ENCODE results near the gene WDR73. TPM values are rescaled to one million over a fixed set of nuclear protein-coding genes. Genes with fewer than 3 reads are reported as not detected.

WDR73 gene
- total and polyA plus RNA-seq, 2 of the 4 experiments (the other 2 are of a cell fraction): 21.5 to 25.5 TPM

GRCh38 chr15:84649706-84650105, 4.4 kb downstream of the WDR73 start:
- peaks cover 30 to 53% of the 10 kb centered on the region in 2 experiments for H3K79me1 ChIP-seq (ENCODE audit: low read depth in 1 of 2, low read length in 2 of 2)
- in situ Hi-C loops (cut with MboI; ENCODE audit: low sequenced_read_pairs) (no loop called here), dilution Hi-C loops (cut with HindIII; ENCODE audit: low sequenced_read_pairs, unreplicated experiment) (no loop called here), intact Hi-C loops (cut with micrococcal nuclease) (loop anchor here (5.0 kb wide), 1 partner anchor 47 kb away; the partner anchor contains the start of gene ZSCAN2)
- H3K27me3 ChIP-seq (ENCODE audit: control insufficient read depth, insufficient read depth, low read length): no peaks in the 10 kb centered on the region
- H2BK15ac ChIP-seq (ENCODE audit: low read depth, low read length): no peak overlapping the region
- no peak overlapping the region for H2BK20ac ChIP-seq (ENCODE audit: low read depth, low read length)
- no peak overlapping the region for H3K56ac ChIP-seq (ENCODE audit: extremely low read depth, insufficient read depth, low read length)
- H3K9me1 ChIP-seq (ENCODE audit: insufficient read depth, low read length): peaks cover 11% of the 10 kb centered on the region
- BruUV-seq (replicated peaks): no TSS peak
- no peak overlapping the region for H2AK9ac ChIP-seq (replicated peaks; ENCODE audit: low read depth, low read length, poor library complexity)
- H2BK120ac ChIP-seq (ENCODE audit: low read depth, low read length): no peak overlapping the region
- DNase-seq: peak; percentile 31
- no peak overlapping the region for H3K27ac ChIP-seq (ENCODE audit: insufficient read depth, low read length)
- H4K91ac ChIP-seq (ENCODE audit: insufficient read depth, low read depth, low read length): no peak overlapping the region
- no peak overlapping the region for H4K8ac ChIP-seq (ENCODE audit: low read depth in 2 of 2, low read length in 2 of 2)
- no peak overlapping the region for H2BK5ac ChIP-seq (ENCODE audit: low read depth, low read length, poor library complexity, severe bottlenecking)
- H3K9ac ChIP-seq (ENCODE audit: low read depth, low read length): no peak overlapping the region
- no peak overlapping the region for H3K18ac ChIP-seq (ENCODE audit: low read depth, low read length)
- TF ChIP-seq USF2 (IDR thresholded peaks at IDR 0.05; ENCODE audit: low read depth, low read length): no peak
- TF ChIP-seq BHLHE40 (IDR thresholded peaks at IDR 0.05; ENCODE audit: low read depth, low read length): no peak
- no peak for TF ChIP-seq RFX5 (IDR thresholded peaks at IDR 0.05; ENCODE audit: low read depth, low read length)
- no peak for TF ChIP-seq MAZ (IDR thresholded peaks at IDR 0.05; ENCODE audit: borderline replicate concordance, low read depth, low read length)
- no peak for TF ChIP-seq MAFK (IDR thresholded peaks at IDR 0.05; ENCODE audit: low read depth, low read length)
- no peak for TF ChIP-seq FOS (IDR thresholded peaks at IDR 0.05; ENCODE audit: low read depth, low read length)
- TF ChIP-seq MXI1 (IDR thresholded peaks at IDR 0.05; ENCODE audit: borderline replicate concordance, low read depth, low read length): no peak
- TF ChIP-seq RAD21 (IDR thresholded peaks at IDR 0.05; ENCODE audit: low read length): no peak
- no peak for TF ChIP-seq NFE2L2 (IDR thresholded peaks at IDR 0.05; ENCODE audit: low read depth, low read length)
- TF ChIP-seq SMC3 (IDR thresholded peaks at IDR 0.05; ENCODE audit: low read depth, low read length): no peak
- no peak for TF ChIP-seq CEBPB (IDR thresholded peaks at IDR 0.05; ENCODE audit: low read depth, low read length)
- no peak for TF ChIP-seq CHD1 (IDR thresholded peaks at IDR 0.05; ENCODE audit: low read depth, low read length)
- TF ChIP-seq CTCF (conservative IDR thresholded peaks at IDR 0.05; ENCODE audit: low read depth, low read length): no peak
- peaks cover 45% of the 10 kb centered on the region for H3K36me3 ChIP-seq (ENCODE audit: control insufficient read depth, insufficient read depth, low read length)
- H3K14ac ChIP-seq (replicated peaks; ENCODE audit: low read depth, low read length): no peak overlapping the region
- no peak overlapping the region for H2AK5ac ChIP-seq (ENCODE audit: low read depth, low read length)
- H3K4me3 ChIP-seq (ENCODE audit: insufficient read depth, low read depth, low read length): no peak overlapping the region
- no peak overlapping the region for H3K4me2 ChIP-seq (ENCODE audit: low read depth, low read length)
- H3K9me3 ChIP-seq (ENCODE audit: control insufficient read depth, insufficient read depth, low read length): no peaks in the 10 kb centered on the region
- H3K4ac ChIP-seq (ENCODE audit: low read depth, low read length): no peak overlapping the region
- H4K20me1 ChIP-seq (ENCODE audit: insufficient read depth, low read length): 0 out of 2 replicates have a peak, but pooled peaks cover 5% of the 10 kb centered on the region
- no peak for ATAC-seq (ENCODE audit: low read depth)
- ChIA-PET CTCF (no interaction called here), POLR2A (ENCODE audit: unreplicated experiment) (interaction anchor here (0.6 kb wide), 1 partner anchor 12 kb away, joined by 8 read pairs; no protein-coding TSS in a partner anchor)
- H3K23ac ChIP-seq (ENCODE audit: low read depth, low read length): no peak overlapping the region
- H3K4me1 ChIP-seq (ENCODE audit: control insufficient read depth, insufficient read depth, low read length): peaks cover 4% of the 10 kb centered on the region
- no CpG with 5 or more reads among the region's 2 CpGs for WGBS, 2 experiments (ENCODE audit: extremely low coverage in 2 of 2, insufficient read length in 1 of 2)
- H4K5ac ChIP-seq (ENCODE audit: low read depth, low read length): no peak overlapping the region
- H2AFZ ChIP-seq (replicated peaks; ENCODE audit: low read length, poor library complexity): no peak overlapping the region
